ENCODE measurements around the gene AKR1B1. TPM values are rescaled to one million over a fixed set of nuclear protein-coding genes. Genes with fewer than 3 reads are reported as not detected.
A peak's percentile ranks its signal among the peaks of the same experiment; 100 is the strongest.

AKR1B1 gene
- total RNA-seq (2021) (135 to 148 TPM (median 147 TPM) in 3 replicates), Bru-seq, nascent RNA (percentile 81 among the genes with signal in this experiment)
- long read RNA-seq, experiment 1, transcript AKR1B1-201 (10 exons, 1,409 nt), result major isoform, 456 of 496 reads
- long read RNA-seq, experiment 1, partial matches to known transcripts, result 19 of 496 reads
- long read RNA-seq, experiment 1, other reads (novel, unspliced or antisense), result 18 of 496 reads
- long read RNA-seq, experiment 2, transcript AKR1B1-201 (10 exons, 1,409 nt), result major isoform, 168 of 226 reads
- long read RNA-seq, experiment 2, partial matches to known transcripts, result 47 of 226 reads
- long read RNA-seq, experiment 2, other reads (novel, unspliced or antisense), result 10 of 226 reads
- long read RNA-seq, experiment 3, transcript AKR1B1-201 (10 exons, 1,409 nt), result major isoform, 668 of 817 reads
- long read RNA-seq, experiment 3, partial matches to known transcripts, result 118 of 817 reads
- long read RNA-seq, experiment 3, other reads (novel, unspliced or antisense), result 28 of 817 reads

DNA sequence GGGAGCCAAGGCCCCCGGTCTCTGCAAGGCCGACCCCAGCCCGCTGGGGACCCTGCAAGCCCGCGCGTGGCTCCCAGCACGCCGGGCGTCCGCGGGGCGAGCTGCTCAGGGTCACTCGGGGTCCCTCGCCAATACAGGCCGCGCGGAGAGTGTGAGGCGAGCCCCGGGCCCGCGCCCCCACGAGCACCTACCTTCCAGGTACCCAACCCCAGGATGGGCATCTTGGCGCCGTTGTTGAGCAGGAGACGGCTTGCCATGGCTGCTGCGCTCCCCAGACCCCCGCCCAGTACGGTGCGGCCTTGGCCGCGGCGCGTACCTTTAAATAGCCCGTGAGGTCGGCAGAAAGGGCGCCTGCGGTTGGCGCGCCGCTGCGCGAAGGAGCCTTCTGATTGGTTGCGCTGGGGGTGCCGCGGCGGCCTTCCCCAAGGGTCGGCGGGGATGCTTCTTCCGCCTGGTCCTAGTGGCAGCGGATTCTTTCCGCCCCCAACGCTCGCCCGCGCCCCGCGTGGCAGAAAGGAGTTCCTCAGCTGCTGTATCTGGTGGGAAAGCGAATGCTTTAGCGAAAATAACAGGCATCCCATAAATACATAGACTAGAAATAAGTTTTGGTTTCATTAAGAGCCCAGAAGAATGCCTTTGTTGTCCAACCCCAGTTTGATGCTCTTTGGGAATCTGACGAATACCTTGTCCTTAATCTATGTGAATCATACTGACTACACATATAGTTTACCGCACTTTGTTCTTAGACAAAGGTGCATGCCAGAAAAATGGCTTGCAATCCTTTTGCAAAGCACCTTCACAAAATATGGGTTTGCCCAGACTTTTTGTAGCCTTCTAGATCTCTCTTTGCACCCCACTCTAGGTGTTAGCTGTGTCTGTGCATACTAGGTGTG is at the start of gene AKR1B1:
TSS of gene AKR1B1 (minus strand) at position 295 of the 893 bp plus-strand sequence. CDS start at position 257, 38 bp downstream.
- peak; percentile 96 for ATAC-seq
- H3K4me1 Mint-ChIP-seq, result peaks cover 22% of the 10 kb centered on the region
- POLR2A ChIA-PET, result interaction anchor here (1.2 kb wide), 1 partner anchor 22 kb away, joined by 4 read pairs; no protein-coding TSS in a partner anchor
- DNase-seq (ENCODE audit: low spot score), result peak; percentile 95
- peaks cover 14% of the 10 kb centered on the region for H3K36me3 Mint-ChIP-seq
- CTCF ChIA-PET, result interaction anchor here (0.5 to 3.5 kb wide), 13 partner anchors 11 to 751 kb away, joined by 3 to 26 read pairs (median 5); no protein-coding TSS in a partner anchor
- peaks cover 5% of the 10 kb centered on the region for H3K9me3 Mint-ChIP-seq
- H3K4me3 Mint-ChIP-seq, result peak within 1 kb of the TSS; percentile 87
- no peak within 1 kb of the TSS for H3K27ac Mint-ChIP-seq
- H3K27me3 Mint-ChIP-seq (ENCODE audit: low read depth), result peaks cover 19% of the 10 kb centered on the region
- TF ChIP-seq FOXK1 (CRISPR knock-in tag; IDR thresholded peaks at IDR 0.05) (peak; percentile 74; the same call in 1 of the 2 replicates), IRF1 (CRISPR knock-in tag; IDR thresholded peaks at IDR 0.05) (peak; percentile 60; the same call in 1 of the 2 replicates), CBFB (CRISPR knock-in tag; IDR thresholded peaks at IDR 0.05; ENCODE audit: low read depth) (peak; percentile 54), ERG (CRISPR knock-in tag; IDR thresholded peaks at IDR 0.05) (no peak), TP53 (CRISPR knock-in tag; IDR thresholded peaks at IDR 0.05) (peak; percentile 30; the same call in 1 of the 2 replicates), FOXP1 (CRISPR knock-in tag; IDR thresholded peaks at IDR 0.05; ENCODE audit: borderline replicate concordance) (peak; percentile 32; the same call in 1 of the 2 replicates), RELA (CRISPR knock-in tag; IDR thresholded peaks at IDR 0.05; ENCODE audit: borderline replicate concordance) (no peak), ZNF232 (CRISPR knock-in tag; IDR thresholded peaks at IDR 0.05) (no peak), ZNF317 (CRISPR knock-in tag; IDR thresholded peaks at IDR 0.05; ENCODE audit: borderline replicate concordance, low read depth) (no peak), ZNF263 (CRISPR knock-in tag; IDR thresholded peaks at IDR 0.05; ENCODE audit: low read depth) (no peak), MYBL2 (CRISPR knock-in tag; IDR thresholded peaks at IDR 0.05) (peak; percentile 78; the same call in 1 of the 2 replicates), AR (CRISPR knock-in tag; IDR thresholded peaks at IDR 0.05) (no peak), GABPB1 (CRISPR knock-in tag; IDR thresholded peaks at IDR 0.05) (peak; percentile 63; the same call in 1 of the 2 replicates), ZNF138 (CRISPR knock-in tag; conservative IDR thresholded peaks at IDR 0.05) (no peak), CREM (CRISPR knock-in tag; IDR thresholded peaks at IDR 0.05) (peak; percentile 51; the same call in 1 of the 2 replicates), TEAD4 (CRISPR knock-in tag; IDR thresholded peaks at IDR 0.05) (0 out of 2 replicates have a peak, but pooled peaks have one; percentile 26)
- TF ChIP-seq, protein P1, sequence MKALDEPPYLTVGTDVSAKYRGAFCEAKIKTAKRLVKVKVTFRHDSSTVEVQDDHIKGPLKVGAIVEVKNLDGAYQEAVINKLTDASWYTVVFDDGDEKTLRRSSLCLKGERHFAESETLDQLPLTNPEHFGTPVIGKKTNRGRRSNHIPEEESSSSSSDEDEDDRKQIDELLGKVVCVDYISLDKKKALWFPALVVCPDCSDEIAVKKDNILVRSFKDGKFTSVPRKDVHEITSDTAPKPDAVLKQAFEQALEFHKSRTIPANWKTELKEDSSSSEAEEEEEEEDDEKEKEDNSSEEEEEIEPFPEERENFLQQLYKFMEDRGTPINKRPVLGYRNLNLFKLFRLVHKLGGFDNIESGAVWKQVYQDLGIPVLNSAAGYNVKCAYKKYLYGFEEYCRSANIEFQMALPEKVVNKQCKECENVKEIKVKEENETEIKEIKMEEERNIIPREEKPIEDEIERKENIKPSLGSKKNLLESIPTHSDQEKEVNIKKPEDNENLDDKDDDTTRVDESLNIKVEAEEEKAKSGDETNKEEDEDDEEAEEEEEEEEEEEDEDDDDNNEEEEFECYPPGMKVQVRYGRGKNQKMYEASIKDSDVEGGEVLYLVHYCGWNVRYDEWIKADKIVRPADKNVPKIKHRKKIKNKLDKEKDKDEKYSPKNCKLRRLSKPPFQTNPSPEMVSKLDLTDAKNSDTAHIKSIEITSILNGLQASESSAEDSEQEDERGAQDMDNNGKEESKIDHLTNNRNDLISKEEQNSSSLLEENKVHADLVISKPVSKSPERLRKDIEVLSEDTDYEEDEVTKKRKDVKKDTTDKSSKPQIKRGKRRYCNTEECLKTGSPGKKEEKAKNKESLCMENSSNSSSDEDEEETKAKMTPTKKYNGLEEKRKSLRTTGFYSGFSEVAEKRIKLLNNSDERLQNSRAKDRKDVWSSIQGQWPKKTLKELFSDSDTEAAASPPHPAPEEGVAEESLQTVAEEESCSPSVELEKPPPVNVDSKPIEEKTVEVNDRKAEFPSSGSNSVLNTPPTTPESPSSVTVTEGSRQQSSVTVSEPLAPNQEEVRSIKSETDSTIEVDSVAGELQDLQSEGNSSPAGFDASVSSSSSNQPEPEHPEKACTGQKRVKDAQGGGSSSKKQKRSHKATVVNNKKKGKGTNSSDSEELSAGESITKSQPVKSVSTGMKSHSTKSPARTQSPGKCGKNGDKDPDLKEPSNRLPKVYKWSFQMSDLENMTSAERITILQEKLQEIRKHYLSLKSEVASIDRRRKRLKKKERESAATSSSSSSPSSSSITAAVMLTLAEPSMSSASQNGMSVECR (CRISPR knock-in tag; IDR thresholded peaks at IDR 0.05; ENCODE audit: borderline replicate concordance), result 0 out of 2 replicates have a peak, but pooled peaks have one; percentile 33
- TF ChIP-seq, protein P2, sequence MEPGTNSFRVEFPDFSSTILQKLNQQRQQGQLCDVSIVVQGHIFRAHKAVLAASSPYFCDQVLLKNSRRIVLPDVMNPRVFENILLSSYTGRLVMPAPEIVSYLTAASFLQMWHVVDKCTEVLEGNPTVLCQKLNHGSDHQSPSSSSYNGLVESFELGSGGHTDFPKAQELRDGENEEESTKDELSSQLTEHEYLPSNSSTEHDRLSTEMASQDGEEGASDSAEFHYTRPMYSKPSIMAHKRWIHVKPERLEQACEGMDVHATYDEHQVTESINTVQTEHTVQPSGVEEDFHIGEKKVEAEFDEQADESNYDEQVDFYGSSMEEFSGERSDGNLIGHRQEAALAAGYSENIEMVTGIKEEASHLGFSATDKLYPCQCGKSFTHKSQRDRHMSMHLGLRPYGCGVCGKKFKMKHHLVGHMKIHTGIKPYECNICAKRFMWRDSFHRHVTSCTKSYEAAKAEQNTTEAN (CRISPR knock-in tag; IDR thresholded peaks at IDR 0.05), result no peak
- TF ChIP-seq, protein P3, sequence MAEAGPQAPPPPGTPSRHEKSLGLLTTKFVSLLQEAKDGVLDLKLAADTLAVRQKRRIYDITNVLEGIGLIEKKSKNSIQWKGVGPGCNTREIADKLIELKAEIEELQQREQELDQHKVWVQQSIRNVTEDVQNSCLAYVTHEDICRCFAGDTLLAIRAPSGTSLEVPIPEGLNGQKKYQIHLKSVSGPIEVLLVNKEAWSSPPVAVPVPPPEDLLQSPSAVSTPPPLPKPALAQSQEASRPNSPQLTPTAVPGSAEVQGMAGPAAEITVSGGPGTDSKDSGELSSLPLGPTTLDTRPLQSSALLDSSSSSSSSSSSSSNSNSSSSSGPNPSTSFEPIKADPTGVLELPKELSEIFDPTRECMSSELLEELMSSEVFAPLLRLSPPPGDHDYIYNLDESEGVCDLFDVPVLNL (CRISPR knock-in tag; IDR thresholded peaks at IDR 0.05; ENCODE audit: borderline replicate concordance, low read depth), result peak; percentile 55; the same call in 1 of the 2 replicates
- TF ChIP-seq, protein P4, sequence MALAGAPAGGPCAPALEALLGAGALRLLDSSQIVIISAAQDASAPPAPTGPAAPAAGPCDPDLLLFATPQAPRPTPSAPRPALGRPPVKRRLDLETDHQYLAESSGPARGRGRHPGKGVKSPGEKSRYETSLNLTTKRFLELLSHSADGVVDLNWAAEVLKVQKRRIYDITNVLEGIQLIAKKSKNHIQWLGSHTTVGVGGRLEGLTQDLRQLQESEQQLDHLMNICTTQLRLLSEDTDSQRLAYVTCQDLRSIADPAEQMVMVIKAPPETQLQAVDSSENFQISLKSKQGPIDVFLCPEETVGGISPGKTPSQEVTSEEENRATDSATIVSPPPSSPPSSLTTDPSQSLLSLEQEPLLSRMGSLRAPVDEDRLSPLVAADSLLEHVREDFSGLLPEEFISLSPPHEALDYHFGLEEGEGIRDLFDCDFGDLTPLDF (CRISPR knock-in tag; IDR thresholded peaks at IDR 0.05), result peak; percentile 37; the same call in 1 of the 2 replicates
